B cell (primary cell): ENCODE measurements around the gene RPA1. TPM values are rescaled to one million over a fixed set of nuclear protein-coding genes. Genes with fewer than 3 reads are reported as not detected.

Source experiments
- ATAC-seq: fragments of 200-7000 bp; cut with Tn5 transposase; one replicate; pipeline ENCODE4 v1.10.0; 2021; ENCODE audit warnings: low read depth, mild to moderate bottlenecking, moderate number of reproducible peaks, moderate library complexity
- CTCF ChIA-PET: fragments of 350-600 bp; sonication (Branson Sonifier 250); formaldehyde crosslinking; loops from one replicate; lab custom pipeline; 2021; ENCODE audit warnings: antibody characterized with exemption, inconsistent platforms; lab: Charles Lee
- POLR2A ChIA-PET: fragments of 350-600 bp; sonication (Branson Sonifier 250); formaldehyde crosslinking; loops from one replicate; lab custom pipeline; 2021; ENCODE audit warnings: antibody characterized with exemption; lab: Charles Lee
- DNase-seq: peaks from one replicate; pipeline ENCODE4 v3.0.0; 2013
- H2AFZ ChIP-seq: 2 replicates; pipeline ENCODE4 v1.6.1; 2012; ENCODE audit warnings: mild to moderate bottlenecking, low read depth, low read length; ENCODE audit not compliant: insufficient read depth, poor library complexity, severe bottlenecking
- H3K27ac ChIP-seq, 2 donors: 1 replicate in 1 of 2; 2 replicates in 1 of 2; pipeline ENCODE4 v1.5.1; 2012 to 2013; ENCODE audit warnings: low read length in 2 of 2, mild to moderate bottlenecking in 2 of 2, moderate library complexity in 1 of 2
- H3K27me3 ChIP-seq, 4 experiments: fragments of 200-600 bp in 1 of 4; sonication (generic) in 1 of 4; replicated peaks in 1 of 4; 1 replicate in 2 of 4; 2 replicates in 2 of 4; pipeline versions ENCODE4 v1.6.1 to v1.7.0; 2013 to 2016; ENCODE audit warnings: low read length in 3 of 4, mild to moderate bottlenecking in 2 of 4, mixed read lengths in 1 of 4, moderate library complexity in 1 of 4; ENCODE audit not compliant: insufficient read depth in 4 of 4, control insufficient read depth in 3 of 4; ENCODE audit errors: control extremely low read depth in 1 of 4
- H3K36me3 ChIP-seq, 2 experiments: replicated peaks in 1 of 2; 1 replicate in 1 of 2; 2 replicates in 1 of 2; pipeline versions ENCODE4 v1.6.1 to v1.7.1; 2013; ENCODE audit warnings: low read length in 1 of 2; ENCODE audit not compliant: insufficient read depth in 2 of 2, control insufficient read depth in 1 of 2; ENCODE audit errors: control extremely low read depth in 1 of 2, extremely low read depth in 1 of 2
- H3K4me1 ChIP-seq, 2 donors: fragments of 200-600 bp in 1 of 2; sonication (generic) in 1 of 2; 1 replicate in 1 of 2; 2 replicates in 1 of 2; pipeline versions ENCODE4 v1.5.1 to v1.6.1; 2013 to 2017; ENCODE audit warnings: low read length in 2 of 2; ENCODE audit not compliant: control insufficient read depth in 2 of 2, insufficient read depth in 2 of 2
- H3K4me2 ChIP-seq: replicated peaks from 2 replicates; pipeline ENCODE3; 2012; ENCODE audit warnings: mild to moderate bottlenecking, low read depth, low read length; ENCODE audit not compliant: poor library complexity, severe bottlenecking
- H3K4me3 ChIP-seq, 5 experiments: fragments of 200-600 bp in 1 of 5; sonication (generic) in 1 of 5; 1 replicate in 3 of 5; 2 replicates in 2 of 5; pipeline versions ENCODE4 v1.5.1 to v1.7.0; 2011 to 2016; ENCODE audit warnings: low read length in 4 of 5, mild to moderate bottlenecking in 4 of 5, low read depth in 2 of 5, control low read depth in 1 of 5, moderate library complexity in 1 of 5; ENCODE audit not compliant: insufficient read depth in 1 of 5; ENCODE audit errors: control extremely low read depth in 1 of 5, extremely low read depth in 1 of 5
- H3K79me2 ChIP-seq: fragments of 200-600 bp; sonication (generic); one replicate; pipeline ENCODE4 v1.6.0; 2016; ENCODE audit warnings: low read length; ENCODE audit not compliant: control insufficient read depth, insufficient read depth
- H3K9ac ChIP-seq: fragments of 200-600 bp; sonication (generic); 2 replicates; pipeline ENCODE4 v1.6.1; 2017; ENCODE audit warnings: mild to moderate bottlenecking, low read length, moderate library complexity
- H3K9me3 ChIP-seq, 3 donors: one replicate each; pipeline versions ENCODE4 v1.6.1 to v1.7.1; 2013; ENCODE audit warnings: low read length in 2 of 3; ENCODE audit not compliant: control insufficient read depth in 2 of 3, insufficient read depth in 1 of 3; ENCODE audit errors: control extremely low read depth in 1 of 3
- H4K20me1 ChIP-seq: 2 replicates; pipeline ENCODE4 v1.6.0; 2012; ENCODE audit warnings: mild to moderate bottlenecking, low read length; ENCODE audit not compliant: insufficient read depth, control insufficient read depth, poor library complexity, severe bottlenecking
- H3K27ac Mint-ChIP-seq: one replicate; pipeline ENCODE4 v1.8.0; 2021; ENCODE audit warnings: mixed read lengths
- H3K27me3 Mint-ChIP-seq: one replicate; pipeline ENCODE4 v1.8.0; 2021; ENCODE audit warnings: mixed read lengths
- H3K4me1 Mint-ChIP-seq: one replicate; pipeline ENCODE4 v1.8.0; 2021; ENCODE audit warnings: mixed read lengths
- H3K4me3 Mint-ChIP-seq: one replicate; pipeline ENCODE4 v1.8.0; 2021; ENCODE audit warnings: mixed read lengths
- H3K9me3 Mint-ChIP-seq: one replicate; pipeline ENCODE4 v1.8.0; 2022; ENCODE audit warnings: mixed read lengths; ENCODE audit not compliant: insufficient read depth
- CTCF ChIP-seq: fragments of 200-600 bp; IDR thresholded peaks from one replicate; pipeline ENCODE4 v1.8.0; 2022; ENCODE audit warnings: antibody characterized with exemption, mild to moderate bottlenecking
- EZH2 ChIP-seq: IDR thresholded peaks from 2 replicates; pipeline ENCODE4 v1.6.1; 2012; ENCODE audit warnings: borderline replicate concordance, low read depth, mild to moderate bottlenecking, moderate library complexity, low read length; ENCODE audit not compliant: insufficient read depth, poor library complexity, severe bottlenecking
- WGBS: methylation state at CpG from one replicate; pipeline ENCODE4 v1.1.5; 2013; ENCODE audit warnings: missing lambda C conversion rate; ENCODE audit not compliant: insufficient coverage; 5-methylcytosine and 5-hydroxymethylcytosine counted together
- intact Hi-C: fragments of 100-400 bp; cut with micrococcal nuclease; formaldehyde crosslinking; loops from one replicate; pipeline ENCODE4 v1.10.0; 2022
- polyA plus RNA-seq: library from polyadenylated mRNA; depleted of rRNA; stranded (reverse); fragments of >200 nt; gene quantifications from 2 replicates; pipeline ENCODE4 v1.2.3, GENCODE V29; 2012
- total RNA-seq, 2 donors: library from RNA; stranded (reverse); fragments of 120-200 nt in 1 of 2; gene quantifications; 1 replicate in 1 of 2; 2 replicates in 1 of 2; pipeline versions ENCODE4 v1.2.3 to v1.2.4, GENCODE V29; 2013 to 2022

Gene RPA1
- total and polyA plus RNA-seq, 2 donors (not counting 1 experiment from before 2014, with no cell fraction given): 27.0 to 94.5 TPM

GRCh38 chr17:1820528-1821252 is 9.1 kb upstream of the RPA1 start:
- Mint-ChIP-seq H3K9me3 (no peaks in the 10 kb centered on the region), H3K27me3 (no peaks in the 10 kb centered on the region), H3K4me3 (peak overlapping the region; percentile 14), H3K27ac (peak overlapping the region; percentile 56), H3K4me1 (peaks cover 15% of the 10 kb centered on the region)
- Histone ChIP-seq H3K36me3 (peaks cover 2 to 17% of the 10 kb centered on the region in 2 experiments), H2AFZ (peak overlapping the region; percentile 24), H3K4me2 (peak overlapping the region; percentile 8), H4K20me1 (no peaks in the 10 kb centered on the region), H3K4me1 (peaks cover 0 to 26% of the 10 kb centered on the region in 2 donors), H3K79me2 (peaks cover 25% of the 10 kb centered on the region), H3K27ac (peak overlapping the region in 1 of 2 donors; percentile 43), H3K4me3 (no peak overlapping the region), H3K27me3 (no peaks in the 10 kb centered on the region), H3K9me3 (no peaks in the 10 kb centered on the region), H3K9ac (no peak overlapping the region)
- DNase-seq: peak; percentile 17
- ChIA-PET POLR2A (no interaction called here), CTCF (interaction anchor here (1.3 to 1.4 kb wide), 3 partner anchors 45 to 172 kb away, joined by 3 to 4 read pairs (median 3); no protein-coding TSS in a partner anchor)
- intact Hi-C loops: no loop called here
- TF ChIP-seq EZH2 (no peak), CTCF (no peak)
- 90% methylated on average over 2 of the region's 7 CpGs for WGBS
- ATAC-seq: peak; percentile 34

- Histone ChIP-seq H3K36me3 (peaks cover 0 to 25% of the 10 kb centered on the region in 2 experiments), H3K27ac (peak overlapping the region; percentile 60 to 74), H3K79me2 (peaks cover 55% of the 10 kb centered on the region), H3K9me3 (no peaks in the 10 kb centered on the region), H2AFZ (peak overlapping the region; percentile 88), H3K4me3 (peak overlapping the region; percentile 64 to 87 (median 76)), H3K4me1 (peaks cover 13 to 29% of the 10 kb centered on the region in 2 donors), H3K27me3 (no peaks in the 10 kb centered on the region), H4K20me1 (peaks cover 20% of the 10 kb centered on the region), H3K4me2 (peak overlapping the region; percentile 90), H3K9ac (peak overlapping the region; percentile 85)
- Mint-ChIP-seq H3K4me1 (peaks cover 40% of the 10 kb centered on the region), H3K9me3 (no peaks in the 10 kb centered on the region), H3K27me3 (no peaks in the 10 kb centered on the region), H3K27ac (peak overlapping the region; percentile 89), H3K4me3 (peak overlapping the region; percentile 94)
- TF ChIP-seq CTCF (no peak), EZH2 (no peak)
- intact Hi-C loops: loop anchor here (1.0 to 2.0 kb wide), 3 partner anchors 46 to 145 kb away; partner anchors contain the start of gene PRPF8
- ATAC-seq: no peak
- DNase-seq: no peak
- WGBS: 0% methylated on average over 13 of the region's 13 CpGs
- ChIA-PET CTCF (interaction anchor here (0.5 to 2.9 kb wide), 6 partner anchors 36 to 464 kb away, joined by 3 to 7 read pairs (median 4); no protein-coding TSS in a partner anchor), POLR2A (interaction anchor here (0.6 to 1.2 kb wide), 6 partner anchors 13 to 160 kb away, joined by 3 to 6 read pairs (median 4); partner anchors contain the start of gene SERPINF1)
Observed at GRCh38 chr17:1829216-1829591, 601 bp upstream of the RPA1 start.
